Stomach (tissue), 8 donors: ENCODE measurements around the gene IRF6. TPM values are rescaled to one million over a fixed set of nuclear protein-coding genes. Genes with fewer than 3 reads are reported as not detected.

Experiments used
- polyA plus RNA-seq, 3 donors: library from polyadenylated mRNA; stranded (reverse); fragments of 200-250 nt; gene quantifications; one replicate each; pipeline ENCODE4 v1.2.3, GENCODE V29; 2013
- total RNA-seq, 5 donors: library from RNA; depleted of rRNA; stranded (reverse); fragments of >200 nt; gene quantifications; one replicate each; pipeline versions ENCODE4 v1.1.0 to v1.2.3, GENCODE V29; 2014 to 2016
- donor health status: healthy with polysubstance abuse.
- donor health status: Bipolar disorder and iron deficiency.
- donor health status: healthy.

IRF6 gene
- total and polyA plus RNA-seq, 8 donors: 11.6 to 64.8 (median 26.5) TPM

Other genes with a start within 250 kb of the IRF6 start
- gene CAMK1G, start 222.4 kb downstream of the IRF6 start, total RNA-seq: 1 to 10 TPM in 1 of 5 donors, not detected in 4; 1.5 TPM
- gene CAMK1G, start 222.4 kb downstream of the IRF6 start, polyA plus RNA-seq: under 1 TPM in 1 of 3 donors, not detected in 2; 0.03 TPM
- 100 to 1,000 TPM in 1 of 5 donors, 10 to 100 TPM in 4; 14.0 to 105 (median 63.4) TPM for gene LAMB3, start 153.7 kb downstream of the IRF6 start, total RNA-seq
- gene LAMB3, start 153.7 kb downstream of the IRF6 start, polyA plus RNA-seq: 10 to 100 TPM; 12.8 to 46.8 (median 29.9) TPM
- gene G0S2, start 130.7 kb downstream of the IRF6 start, total RNA-seq: 10 to 100 TPM in 4 of 5 donors, not detected in 1; 11.0 to 75.2 (median 45.0) TPM
- 100 to 1,000 TPM in 1 of 3 donors, 10 to 100 TPM in 2; 48.7 to 227 (median 65.5) TPM for gene G0S2, start 130.7 kb downstream of the IRF6 start, polyA plus RNA-seq
- 1 to 10 TPM in 3 of 5 donors, not detected in 2; 2.0 to 2.9 (median 2.3) TPM for gene HSD11B1, start 101.3 kb downstream of the IRF6 start, total RNA-seq
- 10 to 100 TPM in 1 of 3 donors, 1 to 10 TPM in 2; 1.5 to 14.0 (median 4.7) TPM for gene HSD11B1, start 101.3 kb downstream of the IRF6 start, polyA plus RNA-seq
- 1 to 10 TPM in 4 of 5 donors, not detected in 1; 2.2 to 9.6 (median 3.4) TPM for gene TRAF3IP3, start 50.1 kb downstream of the IRF6 start, total RNA-seq
- gene TRAF3IP3, start 50.1 kb downstream of the IRF6 start, polyA plus RNA-seq: 1 to 10 TPM; 2.2 to 6.7 (median 2.6) TPM
- gene C1orf74, start 21.6 kb downstream of the IRF6 start, total RNA-seq: 1 to 10 TPM in 2 of 5 donors, under 1 TPM in 2, not detected in 1; 0.72 to 3.6 (median 2.0) TPM
- 1 to 10 TPM; 1.3 to 1.8 (median 1.5) TPM for gene C1orf74, start 21.6 kb downstream of the IRF6 start, polyA plus RNA-seq
- gene UTP25, start 21.8 kb upstream of the IRF6 start, total RNA-seq: 10 to 100 TPM in 1 of 5 donors, 1 to 10 TPM in 4; 1.4 to 10.6 (median 3.1) TPM
- 1 to 10 TPM; 1.1 to 2.1 (median 1.9) TPM for gene UTP25, start 21.8 kb upstream of the IRF6 start, polyA plus RNA-seq
- gene SYT14, start 132.1 kb upstream of the IRF6 start, total RNA-seq: 1 to 10 TPM in 1 of 5 donors, under 1 TPM in 1, not detected in 3; 0.14 to 1.1 TPM
- under 1 TPM in 2 of 3 donors, not detected in 1; 0.03 to 0.06 TPM for gene SYT14, start 132.1 kb upstream of the IRF6 start, polyA plus RNA-seq